ENCODE results near the gene IYD. TPM values are rescaled to one million over a fixed set of nuclear protein-coding genes. Genes with fewer than 3 reads are reported as not detected.

Gene IYD
- total and polyA plus RNA-seq, 9 of the 15 experiments (the other 6 are each of a cell fraction or from before 2014, with no cell fraction given), result not detected

GRCh38 chr6:150417899-150418826, 49.4 kb downstream of the IYD start (continued):
- TF ChIP-seq ARID1B (IDR thresholded peaks at IDR 0.05) (peak; percentile 39; the same call in 1 of the 2 replicates), SAFB (IDR thresholded peaks at IDR 0.05; ENCODE audit: borderline replicate concordance, low read depth, low read length) (no peak), NUFIP1 (IDR thresholded peaks at IDR 0.05; ENCODE audit: partially characterized antibody) (no peak), JUN (IDR thresholded peaks at IDR 0.05; ENCODE audit: borderline replicate concordance, low read depth, low read length) (no peak; the same call in 1 of the 2 replicates), JUN (CRISPR knock-in tag; IDR thresholded peaks at IDR 0.05; ENCODE audit: borderline replicate concordance) (no peak), TRIM28 (IDR thresholded peaks at IDR 0.05) (no peak), NFE2 (IDR thresholded peaks at IDR 0.05; ENCODE audit: low read depth) (peak; percentile 35), ZNF24 (IDR thresholded peaks at IDR 0.05) (no peak; the same call in 1 of the 2 replicates), DNMT1 (IDR thresholded peaks at IDR 0.05) (no peak), JUND (IDR thresholded peaks at IDR 0.05; ENCODE audit: borderline replicate concordance, low read depth, low read length) (peak; percentile 54; the same call in 1 of the 2 replicates), JUND (tag; IDR thresholded peaks at IDR 0.05; ENCODE audit: borderline replicate concordance, low read depth, low read length) (peak; percentile 45; the same call in 2 of the 3 replicates), CREB3L1 (IDR thresholded peaks at IDR 0.05; ENCODE audit: borderline replicate concordance, low read depth) (no peak), PBX2 (CRISPR knock-in tag; IDR thresholded peaks at IDR 0.05; ENCODE audit: low read depth) (0 out of 2 replicates have a peak, but pooled peaks have one; percentile 10), PBX2 (tag; conservative IDR thresholded peaks at IDR 0.05; ENCODE audit: low read depth) (peak; percentile 64), TAF7 (tag; IDR thresholded peaks at IDR 0.05) (no peak), CREB1 (IDR thresholded peaks at IDR 0.05) (no peak), CREB1 (CRISPR knock-in tag; IDR thresholded peaks at IDR 0.05) (no peak), BDP1 (IDR thresholded peaks at IDR 0.05; ENCODE audit: insufficient read depth, insufficient read length) (no peak), HMG20A (CRISPR knock-in tag; conservative IDR thresholded peaks at IDR 0.05) (no peak), EWSR1 (IDR thresholded peaks at IDR 0.05; ENCODE audit: borderline replicate concordance, low read depth, partially characterized antibody) (no peak), RAD21 (CRISPR knock-in tag; conservative IDR thresholded peaks at IDR 0.05 in 1 of 2, IDR thresholded peaks at IDR 0.05 in 1 of 2) (peak; percentile 86 to 91), ZNF174 (CRISPR knock-in tag; IDR thresholded peaks at IDR 0.05) (no peak)
- TF ChIP-seq, protein P1, sequence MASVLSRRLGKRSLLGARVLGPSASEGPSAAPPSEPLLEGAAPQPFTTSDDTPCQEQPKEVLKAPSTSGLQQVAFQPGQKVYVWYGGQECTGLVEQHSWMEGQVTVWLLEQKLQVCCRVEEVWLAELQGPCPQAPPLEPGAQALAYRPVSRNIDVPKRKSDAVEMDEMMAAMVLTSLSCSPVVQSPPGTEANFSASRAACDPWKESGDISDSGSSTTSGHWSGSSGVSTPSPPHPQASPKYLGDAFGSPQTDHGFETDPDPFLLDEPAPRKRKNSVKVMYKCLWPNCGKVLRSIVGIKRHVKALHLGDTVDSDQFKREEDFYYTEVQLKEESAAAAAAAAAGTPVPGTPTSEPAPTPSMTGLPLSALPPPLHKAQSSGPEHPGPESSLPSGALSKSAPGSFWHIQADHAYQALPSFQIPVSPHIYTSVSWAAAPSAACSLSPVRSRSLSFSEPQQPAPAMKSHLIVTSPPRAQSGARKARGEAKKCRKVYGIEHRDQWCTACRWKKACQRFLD (CRISPR knock-in tag; IDR thresholded peaks at IDR 0.05), result no peak

Measured in K562 (cell line).